ENCODE results near the gene IFFO2.
A peak's percentile ranks its signal among the peaks of the same experiment; 100 is the strongest.
"Not testable (repeated sequence)": the region's sequence is repeated elsewhere in the genome, so short reads cannot be mapped to it uniquely, and the experiment has no call there.

IFFO2 gene

DNA sequence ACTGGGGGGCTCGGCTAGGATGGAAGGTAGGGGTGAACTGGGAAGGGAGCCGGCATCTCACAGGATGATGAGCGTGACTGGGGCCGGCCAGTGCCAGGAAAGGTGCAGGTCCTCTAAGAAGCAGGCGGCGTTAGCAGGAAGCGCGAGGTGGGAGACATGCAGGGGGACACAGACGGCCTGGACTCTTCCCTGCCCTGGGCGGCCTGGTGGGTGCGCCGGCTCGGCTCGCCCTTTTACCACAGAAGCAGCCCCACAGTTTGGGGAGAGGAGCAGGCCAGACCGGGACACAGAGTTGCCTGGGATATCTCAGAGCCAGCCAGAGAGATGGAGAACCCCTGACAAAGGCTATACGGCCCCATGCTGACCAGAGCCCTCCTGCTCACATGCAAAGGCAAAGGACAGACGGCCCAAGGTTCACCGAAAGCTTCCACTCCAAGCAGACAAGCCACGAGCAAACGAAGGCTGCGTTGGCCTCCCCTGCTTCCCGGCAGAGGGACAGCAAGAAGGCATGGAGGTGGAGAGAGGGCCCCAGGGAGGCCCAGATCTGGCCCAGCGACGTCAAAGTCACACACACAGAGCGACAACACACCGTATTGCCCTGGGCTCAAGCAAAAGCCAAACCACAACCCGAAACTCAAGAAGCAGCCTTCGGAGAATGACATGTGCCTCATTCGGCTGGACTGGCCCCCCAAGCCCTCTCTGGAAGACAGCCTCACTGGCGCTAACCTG is 39.2 kb downstream of the IFFO2 start:
- no peak for DNase-seq

GRCh38 chr1:18915341-18915740 is 41.1 kb downstream of the IFFO2 start:
- DNase-seq, result no peak

DNA sequence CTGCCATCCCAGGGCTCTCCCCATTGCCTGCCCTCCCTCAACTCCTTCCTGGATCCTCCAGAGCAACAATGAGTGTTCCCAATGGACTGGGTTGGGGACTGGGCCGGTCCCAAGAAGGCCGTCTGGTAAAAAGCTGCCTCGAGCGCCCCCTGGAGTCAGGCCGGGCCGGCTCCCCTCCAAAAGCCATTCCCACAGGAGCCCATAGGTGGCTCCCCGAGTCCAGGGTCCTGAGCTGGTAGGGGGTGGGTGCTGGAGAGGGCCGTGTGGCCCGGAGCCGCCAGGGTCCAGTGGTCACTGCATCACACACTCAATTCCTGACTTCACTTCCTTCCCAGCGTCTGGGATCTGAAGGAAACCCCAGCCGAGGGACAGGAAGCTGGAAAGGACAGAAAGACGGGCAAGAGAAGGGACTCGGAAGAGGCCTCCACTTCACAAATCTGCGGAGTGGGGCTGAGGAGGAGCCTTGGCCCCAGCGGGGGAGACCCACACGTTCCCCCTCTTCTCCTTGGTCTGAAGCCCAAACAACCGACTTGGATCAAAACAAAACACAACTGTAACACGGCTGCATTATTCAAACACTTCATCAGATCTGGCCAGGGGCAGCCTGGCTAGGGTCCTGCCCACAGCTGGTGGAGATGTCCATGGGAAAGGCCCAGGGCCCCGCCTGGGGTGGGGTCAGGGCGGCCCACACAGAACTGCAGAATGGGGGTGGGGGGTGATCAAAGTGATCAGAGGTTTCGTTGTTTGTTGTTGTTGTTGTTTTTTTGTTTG is 43.2 kb downstream of the IFFO2 start:
- DNase-seq, result peak; percentile 68

DNA sequence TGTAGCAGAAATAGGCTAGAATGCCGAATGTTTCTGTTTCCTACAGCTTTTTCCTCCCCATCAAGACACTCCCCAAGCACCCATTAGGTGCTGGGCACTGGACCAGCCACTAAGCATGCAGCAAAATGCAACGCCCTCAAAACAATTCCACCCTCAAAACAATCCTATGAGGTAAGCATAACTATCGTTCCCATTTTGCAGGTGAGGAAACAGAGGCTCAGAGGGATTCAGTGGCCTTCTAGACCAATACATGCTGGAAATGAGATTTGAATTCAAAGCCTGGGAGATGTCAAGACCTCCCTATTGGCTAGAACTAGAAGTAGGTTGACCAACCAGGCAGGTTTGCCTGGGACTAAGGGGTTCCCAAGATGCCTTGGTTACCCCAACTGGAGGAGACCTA is 43.9 kb downstream of the IFFO2 start:
- DNase-seq, result no peak

DNA sequence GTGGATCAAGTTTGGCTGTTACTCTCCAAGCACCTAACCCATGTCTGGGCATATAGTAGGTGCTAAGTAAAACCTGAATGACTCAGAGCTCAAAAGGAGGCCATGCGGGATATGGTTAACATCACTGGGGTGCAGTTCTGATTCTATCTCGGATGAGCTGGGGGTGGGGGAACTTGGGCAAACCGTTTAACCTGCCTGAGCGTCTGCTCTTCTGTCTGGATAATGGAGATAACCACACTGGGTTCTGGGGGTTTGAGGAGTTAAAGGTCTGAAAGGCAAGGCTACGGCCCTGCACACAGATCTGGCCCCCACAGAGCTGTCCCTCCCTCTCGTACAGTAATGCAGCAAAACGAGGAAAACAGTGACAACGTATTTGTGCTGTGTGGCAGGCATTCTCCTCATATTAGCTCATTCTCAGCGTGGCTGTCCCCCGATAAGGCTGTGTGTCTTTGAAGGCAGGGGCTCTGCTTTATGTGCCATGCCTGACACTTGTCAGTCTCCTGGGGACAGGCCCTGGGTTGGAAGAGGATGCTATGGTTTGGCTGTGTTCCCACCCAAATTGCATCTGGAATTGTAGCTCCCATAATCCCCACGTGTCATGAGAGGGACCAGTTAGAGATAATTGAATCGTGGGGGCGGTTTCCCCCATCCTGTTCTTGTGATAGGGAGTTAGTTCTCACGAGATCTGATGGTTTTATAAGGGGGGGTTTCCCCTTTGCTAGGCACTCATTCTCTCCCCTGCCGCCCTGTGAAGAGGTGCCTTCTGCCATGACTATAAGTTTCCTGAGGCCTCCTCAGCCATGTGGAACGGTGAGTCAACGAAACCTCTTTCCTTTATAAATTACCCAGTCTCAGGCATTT is 47.3 kb downstream of the IFFO2 start:
- DNase-seq, result no peak

- no peak for DNase-seq
These were observed 48.3 kb downstream of the IFFO2 start for GRCh38 chr1:18907917-18908845.

DNA sequence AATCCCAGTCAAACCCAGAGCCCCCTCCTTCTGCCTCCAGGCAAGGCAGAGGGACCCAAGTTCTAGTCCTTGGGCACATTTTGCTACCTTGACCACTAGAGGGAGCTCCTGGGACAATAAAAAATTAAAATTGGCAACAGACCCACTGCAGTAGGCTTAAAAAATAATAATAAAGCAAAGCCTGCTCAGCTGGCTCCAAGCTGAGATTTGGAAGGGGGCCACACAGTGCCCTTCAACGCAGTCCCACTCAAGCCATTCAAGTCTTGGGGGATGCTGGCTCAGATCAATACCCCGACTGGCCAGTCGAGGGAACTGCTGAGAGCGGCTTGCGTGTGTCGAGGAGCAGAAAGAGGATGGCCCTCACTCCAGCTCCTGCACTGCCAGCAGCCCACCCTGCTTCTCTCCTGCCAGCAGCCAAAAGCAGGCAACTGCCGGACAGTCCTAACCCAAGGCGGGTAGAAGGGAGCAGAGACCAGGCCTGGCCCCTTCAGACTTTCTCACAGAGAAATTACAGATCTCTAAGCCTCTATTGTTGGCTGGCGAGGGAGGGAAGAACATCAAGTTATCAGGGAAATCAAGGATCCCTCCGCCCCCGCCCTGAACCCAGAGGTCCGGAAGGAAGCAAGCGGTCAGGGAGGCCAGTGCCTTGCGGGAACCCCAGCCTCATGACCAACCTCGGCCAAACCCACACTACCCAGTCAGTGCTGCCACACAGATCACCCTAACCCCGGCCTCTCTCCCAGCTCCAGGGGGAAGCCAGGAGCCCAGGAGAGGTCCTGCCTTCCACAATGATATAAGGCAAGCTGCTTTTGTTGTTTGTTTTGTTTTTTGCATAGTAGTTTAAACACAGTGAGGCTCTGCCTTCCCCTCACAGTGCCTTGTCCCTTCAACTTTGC is 49.2 kb downstream of the IFFO2 start:
- peak; percentile 62 for DNase-seq

- no peak for DNase-seq
These were observed 53.2 kb downstream of the IFFO2 start for GRCh38 chr1:18903291-18903756.

DNA sequence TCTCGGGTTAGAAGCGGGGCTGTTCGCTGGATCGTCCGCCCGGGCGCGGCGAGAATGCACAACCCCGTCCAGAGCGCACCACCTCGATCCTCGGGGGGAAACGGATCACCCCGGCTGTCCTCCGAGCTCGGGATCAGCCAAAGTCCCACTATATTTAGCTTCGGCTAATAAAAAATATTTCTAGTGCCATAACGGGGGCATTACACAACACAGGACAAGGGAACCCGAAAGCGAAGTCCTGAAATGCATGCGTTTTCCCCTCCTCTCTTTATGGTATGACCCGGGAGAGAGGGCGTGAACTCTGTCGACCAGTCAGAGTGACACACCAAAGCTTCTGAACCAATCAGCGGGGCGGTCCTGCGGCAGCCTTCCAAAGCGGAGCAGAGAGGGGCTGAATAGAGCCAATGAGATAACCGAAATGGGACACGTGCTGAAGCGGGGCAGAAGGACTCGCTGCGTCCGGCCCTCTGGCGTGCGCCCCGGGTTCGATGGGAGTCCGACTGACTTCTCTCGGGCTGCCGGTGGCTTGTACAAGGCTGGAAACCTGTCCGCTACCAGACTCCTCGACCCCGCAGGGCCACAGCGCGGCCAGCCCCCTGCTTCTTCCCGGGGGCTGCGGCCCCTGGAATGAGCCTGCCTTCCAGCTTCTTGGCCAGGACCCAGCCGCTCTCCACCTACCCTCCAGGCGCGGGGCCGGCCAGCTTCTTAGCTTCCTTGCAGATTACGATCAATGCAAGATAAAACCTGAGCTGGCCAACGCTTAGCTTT is 53.8 kb downstream of the IFFO2 start, which contains the start of gene ALDH4A1:
TSS of gene ALDH4A1 (minus strand) at position 33 of the 768 bp plus-strand sequence. CDS start at position 1, 32 bp downstream.
- peak; percentile 91 for DNase-seq

GRCh38 chr1:18901952-18902522 is 54.4 kb downstream of the IFFO2 start:
- no peak for DNase-seq

- DNase-seq, result no peak
These were observed 55.1 kb downstream of the IFFO2 start for GRCh38 chr1:18901147-18901951.

DNA sequence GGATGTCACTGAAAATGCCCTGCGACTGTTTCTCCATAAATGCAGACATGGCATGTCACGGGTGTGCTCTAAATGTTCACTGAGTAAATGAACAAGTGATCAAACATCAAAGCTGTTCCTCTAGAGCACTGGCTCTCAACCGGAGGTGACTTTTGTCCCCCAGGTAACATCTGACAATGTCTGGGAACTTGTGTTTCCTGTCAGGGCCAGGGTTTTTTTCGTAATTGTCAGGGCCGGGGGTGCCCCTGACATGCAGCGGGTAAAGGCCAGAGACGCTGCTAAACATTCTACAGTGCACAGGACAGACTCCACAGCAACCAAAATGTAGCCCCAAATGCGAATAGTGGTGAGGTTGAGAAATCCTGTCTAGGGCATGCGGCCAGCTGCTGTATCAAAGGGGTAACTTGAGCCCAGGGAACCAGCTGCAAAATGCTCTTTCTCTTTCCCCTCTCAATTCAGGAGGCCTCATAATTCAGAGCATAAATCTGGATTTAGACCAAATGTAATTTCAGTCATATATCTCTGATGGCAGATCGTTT is 56.1 kb downstream of the IFFO2 start:
- no peak for DNase-seq

GRCh38 chr1:18899363-18900049 is 57.0 kb downstream of the IFFO2 start:
- DNase-seq, result no peak

DNA sequence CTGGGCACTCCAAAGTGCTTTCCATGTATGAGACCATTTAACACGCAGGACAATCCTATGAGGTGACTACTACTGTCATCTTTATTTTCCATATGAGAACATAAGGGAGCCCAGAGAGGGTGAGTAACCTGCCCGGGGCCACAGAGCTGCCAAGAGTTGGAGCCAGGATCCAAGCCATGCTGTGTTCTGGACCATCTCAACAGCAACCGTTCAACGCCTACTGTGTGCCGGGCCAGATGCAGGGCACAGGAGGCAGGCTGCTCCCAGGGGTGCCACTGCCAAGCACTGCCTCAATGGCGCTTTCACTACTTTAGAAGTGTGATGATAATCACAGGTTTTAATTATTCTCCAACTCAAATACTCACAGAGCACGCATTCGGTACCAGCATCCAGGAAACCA is 57.9 kb downstream of the IFFO2 start:
- no peak for DNase-seq

GRCh38 chr1:18895317-18895716 is 61.2 kb downstream of the IFFO2 start:
- no peak for DNase-seq

GRCh38 chr1:18893120-18893519 is 63.4 kb downstream of the IFFO2 start:
- no peak for DNase-seq

- not testable (repeated sequence) for DNase-seq
These were observed 64.6 kb downstream of the IFFO2 start for GRCh38 chr1:18891858-18892257.

GRCh38 chr1:18891426-18891780 is 65.1 kb downstream of the IFFO2 start:
- no peak for DNase-seq

Measured in activated gamma-delta T cell treated with Interleukin-2 at 50 U/mL for 16 hours (primary cell).